K562 (cell line): ENCODE results near the gene RAB31. TPM values are rescaled to one million over a fixed set of nuclear protein-coding genes. Genes with fewer than 3 reads are reported as not detected.
"Not testable (repeated sequence)": the region's sequence is repeated elsewhere in the genome, so short reads cannot be mapped to it uniquely, and the experiment has no call there.

ENCODE experiments used
- ATAC-seq: fragments of 200-7000 bp; cut with Tn5 transposase; 3 replicates; pipeline ENCODE4 v1.9.1; 2020; ENCODE audit warnings: moderate library complexity
- BruUV-seq: library from RNA; stranded (reverse); fragments of 400-500 nt; replicated peaks from 2 replicates; lab custom pipeline; 2021; lab: Mats Ljungman, UMichigan
- CTCF ChIA-PET: fragments of 300-600 bp; formaldehyde crosslinking; extraction: SDS; loops from one replicate; lab custom pipeline; 2021; ENCODE audit warnings: low intra/inter-chr PET ratio; lab: Yijun Ruan, JAX
- POLR2A ChIA-PET: fragments of 300-600, 350-650 bp; sonication (Branson Sonifier 250); formaldehyde crosslinking; extraction: SDS; loops from one replicate; lab custom pipeline; 2021; ENCODE audit warnings: antibody characterized with exemption, inconsistent platforms; lab: Yijun Ruan, JAX
- DNase-seq, 4 experiments: peaks; one replicate each; pipeline versions ENCODE4 v3.0.0 to v3.0.0-alpha.2; 2011 to 2018; ENCODE audit warnings: low spot score in 3 of 4, mixed read lengths in 3 of 4; ENCODE audit errors: extremely low read depth in 1 of 4
- FAIRE-seq: peaks from 2 replicates; lab custom pipeline; 2011; peaks lifted over from hg19 to GRCh38; lab: Jason Lieb, UNC
- H2AFZ ChIP-seq: 2 replicates; pipeline ENCODE4 v1.6.0; 2011; ENCODE audit warnings: low read depth, low read length, control low read depth, inconsistent platforms
- H3K27ac ChIP-seq: fragments of 200-600 bp; 3 replicates; pipeline ENCODE4 v1.8.0; 2011; ENCODE audit warnings: low read depth, mild to moderate bottlenecking, control low read depth, inconsistent platforms, low read length, moderate library complexity, mixed read lengths; ENCODE audit errors: extremely low read depth
- H3K27me3 ChIP-seq, 2 experiments: fragments of 300-600 bp in 1 of 2; 2 replicates in 1 of 2; 3 replicates in 1 of 2; pipeline versions ENCODE4 v1.6.0 to v1.8.0; 2011; ENCODE audit warnings: inconsistent platforms in 2 of 2, low read length in 2 of 2, mild to moderate bottlenecking in 1 of 2, mixed read lengths in 1 of 2, moderate library complexity in 1 of 2; ENCODE audit not compliant: control insufficient read depth in 2 of 2, insufficient read depth in 2 of 2
- H3K36me3 ChIP-seq: fragments of 300-600 bp; 3 replicates; pipeline ENCODE4 v1.8.0; 2011; ENCODE audit warnings: mild to moderate bottlenecking, low read length, inconsistent platforms; ENCODE audit not compliant: control insufficient read depth, insufficient read depth
- H3K4me1 ChIP-seq, 2 experiments: fragments of 200-600 bp in 1 of 2; replicated peaks in 1 of 2; 2 replicates in 1 of 2; 3 replicates in 1 of 2; pipeline versions ENCODE4 v1.5.1 to v1.8.0; 2011; ENCODE audit warnings: inconsistent platforms in 2 of 2, low read length in 2 of 2, mild to moderate bottlenecking in 1 of 2, mixed read lengths in 1 of 2, moderate library complexity in 1 of 2; ENCODE audit not compliant: control insufficient read depth in 2 of 2, insufficient read depth in 2 of 2
- H3K4me2 ChIP-seq: 2 replicates; pipeline ENCODE4 v1.6.1; 2011; ENCODE audit warnings: low read length, control low read depth, inconsistent platforms, mixed read lengths; ENCODE audit not compliant: insufficient read depth
- H3K4me3 ChIP-seq: fragments of 200-600 bp; sonication (generic), shearing (Covaris generic); 2 replicates; pipeline ENCODE4 v1.5.1; 2016; ENCODE audit warnings: control low read depth, inconsistent platforms
- H3K79me2 ChIP-seq: fragments of 200-600 bp; 3 replicates; pipeline ENCODE4 v1.8.0; 2011; ENCODE audit warnings: low read length, inconsistent platforms; ENCODE audit not compliant: control insufficient read depth, insufficient read depth
- H3K9ac ChIP-seq, 2 experiments: 2 replicates each; pipeline versions ENCODE4 v1.6.0 to v1.6.1; 2011; ENCODE audit warnings: low read depth in 2 of 2, low read length in 2 of 2, control low read depth in 1 of 2, inconsistent platforms in 1 of 2, mild to moderate bottlenecking in 1 of 2, mixed read lengths in 1 of 2; ENCODE audit not compliant: insufficient read depth in 1 of 2
- H3K9me1 ChIP-seq: one replicate; pipeline ENCODE4 v1.6.0; 2011; ENCODE audit warnings: inconsistent platforms, mild to moderate bottlenecking, low read length, moderate library complexity; ENCODE audit not compliant: control insufficient read depth, insufficient read depth
- H3K9me3 ChIP-seq: replicated peaks from 2 replicates; pipeline ENCODE4 v1.5.1; 2011; ENCODE audit warnings: low read depth, low read length, inconsistent platforms; ENCODE audit not compliant: control insufficient read depth, insufficient read depth
- H4K20me1 ChIP-seq: replicated peaks from 2 replicates; pipeline ENCODE4 v1.6.1; 2011; ENCODE audit warnings: low read length, inconsistent platforms, mixed read lengths; ENCODE audit not compliant: control insufficient read depth, insufficient read depth
- CXXC5 ChIP-seq: fragments of 250-450 bp; sonication (Bioruptor Pico); IDR thresholded peaks from 2 replicates; pipeline ENCODE4 v1.8.0; 2022; ENCODE audit warnings: inconsistent platforms, mild to moderate bottlenecking, moderate library complexity
- DMBX1 ChIP-seq: fragments of 250-450 bp; sonication (Bioruptor Pico); IDR thresholded peaks from 2 replicates; pipeline ENCODE4 v1.8.0; 2022; ENCODE audit warnings: inconsistent platforms, mild to moderate bottlenecking, moderate library complexity, borderline replicate concordance
- E2F4 ChIP-seq: sonication (generic); formaldehyde crosslinking; IDR thresholded peaks from 2 replicates; pipeline ENCODE4 v1.8.0; 2022; ENCODE audit warnings: mild to moderate bottlenecking, low read depth, missing genetic modification reagents
- FOXK2 ChIP-seq, 2 experiments: fragments of 450-650 bp; IDR thresholded peaks in 1 of 2; conservative IDR thresholded peaks in 1 of 2; 2 replicates each; pipeline ENCODE4 v1.6.1; 2016; ENCODE audit warnings: low read depth in 2 of 2, mild to moderate bottlenecking in 1 of 2
- HDAC1 ChIP-seq, 2 experiments: fragments of 450-650 bp; IDR thresholded peaks; 2 replicates each; pipeline ENCODE4 v1.6.1; 2016 to 2017; ENCODE audit warnings: inconsistent platforms in 1 of 2, mild to moderate bottlenecking in 1 of 2, moderate library complexity in 1 of 2
- JUND ChIP-seq, 2 experiments: IDR thresholded peaks; 2 replicates in 1 of 2; 3 replicates in 1 of 2; pipeline ENCODE4 v1.6.1; 2011; ENCODE audit warnings: borderline replicate concordance in 2 of 2, low read depth in 2 of 2, low read length in 2 of 2, improper control_type of control experiment in 1 of 2, missing biosample characterization in 1 of 2, missing genetic modification characterization in 1 of 2, missing genetic modification reagents in 1 of 2
- MTF1 ChIP-seq: fragments of 250-450 bp; sonication (Bioruptor Pico); IDR thresholded peaks from 2 replicates; pipeline ENCODE4 v1.9.0; 2021; ENCODE audit warnings: moderate library complexity, mild to moderate bottlenecking, inconsistent platforms, borderline replicate concordance
- NFRKB ChIP-seq: fragments of 450-650 bp; IDR thresholded peaks from 2 replicates; pipeline ENCODE4 v1.6.1; 2016; ENCODE audit warnings: low read depth
- NR4A1 ChIP-seq, 2 experiments: fragments of 250-450 bp in 1 of 2; fragments of 450-650 bp in 1 of 2; sonication (Bioruptor Pico) in 1 of 2; IDR thresholded peaks; 2 replicates each; pipeline versions ENCODE4 v1.4.0 to v1.6.1; 2016 to 2020; ENCODE audit warnings: mild to moderate bottlenecking in 2 of 2, missing compliant biosample characterization in 1 of 2, missing genetic modification characterization in 1 of 2, moderate library complexity in 1 of 2
- PHB ChIP-seq: fragments of 250-450 bp; sonication (Bioruptor Pico); IDR thresholded peaks from 2 replicates; pipeline ENCODE4 v1.5.0; 2021
- PYGO2 ChIP-seq: fragments of 450-650 bp; IDR thresholded peaks from 2 replicates; pipeline ENCODE4 v1.6.1; 2016; ENCODE audit warnings: mild to moderate bottlenecking, missing genetic modification characterization, moderate library complexity, missing compliant biosample characterization
- SMAD4 ChIP-seq: fragments of 250-450 bp; sonication (Bioruptor Pico); conservative IDR thresholded peaks from 2 replicates; pipeline ENCODE4 v1.8.0; 2021; ENCODE audit warnings: inconsistent platforms, mild to moderate bottlenecking, moderate library complexity
- TOE1 ChIP-seq, 2 experiments: fragments of 450-650 bp in 1 of 2; sonication (generic) in 1 of 2; formaldehyde crosslinking in 1 of 2; IDR thresholded peaks; 2 replicates each; pipeline versions ENCODE4 v1.7.1 to v1.8.0; 2016 to 2022; ENCODE audit warnings: borderline replicate concordance in 2 of 2, mild to moderate bottlenecking in 2 of 2, antibody characterized with exemption in 1 of 2, inconsistent platforms in 1 of 2, low read depth in 1 of 2, missing genetic modification reagents in 1 of 2, moderate library complexity in 1 of 2
- VEZF1 ChIP-seq: fragments of 200-800 bp; sonication (Bioruptor generic); IDR thresholded peaks from 2 replicates; pipeline ENCODE4 v1.6.1; 2017; ENCODE audit warnings: missing genetic modification characterization, missing compliant biosample characterization
- ZKSCAN8 ChIP-seq: fragments of 200-800 bp; sonication (Bioruptor generic); IDR thresholded peaks from 2 replicates; pipeline ENCODE4 v1.6.1; 2016; ENCODE audit warnings: missing genetic modification characterization, missing compliant biosample characterization
- ZNF311 ChIP-seq: fragments of 250-450 bp; sonication (Bioruptor Pico); IDR thresholded peaks from 2 replicates; pipeline ENCODE4 v1.4.0; 2020; ENCODE audit warnings: mild to moderate bottlenecking, moderate library complexity
- WGBS: fragments of 100-300 bp; shearing (Covaris generic); methylation state at CpG from one replicate; pipeline ENCODE4 v1.1.6; 2016; ENCODE audit warnings: low coverage, mixed read lengths; ENCODE audit not compliant: insufficient coverage; ENCODE audit errors: missing lambda C conversion rate; 5-methylcytosine and 5-hydroxymethylcytosine counted together
- in situ Hi-C: fragments of 300-500 bp; cut with MboI; formaldehyde crosslinking; loops from 4 replicates; pipeline ENCODE4 v1.15.0; 2018; ENCODE audit warnings: inconsistent platforms, mixed read lengths
- intact Hi-C: fragments of 100-400 bp; cut with micrococcal nuclease; formaldehyde crosslinking; loops from 2 replicates; pipeline ENCODE4 v1.14.2; 2022
- polyA plus RNA-seq, 8 experiments: library from polyadenylated mRNA; depleted of rRNA in 4 of 8; stranded (reverse) in 5 of 8; unstranded in 3 of 8; fragments of >200 nt; fragmentation: Nextera tagmentation in 2 of 8; fragmentation: Illumina TruSeq in 1 of 8; extraction: Ambion mirVana in 2 of 8; extraction: Trizol in 1 of 8; gene quantifications; 2 replicates each; pipeline versions ENCODE4 v1.2.1 to v1.2.3, GENCODE V29; 2011 to 2014; ENCODE audit warnings: inconsistent platforms in 1 of 8, missing spikeins in 1 of 8
- total RNA-seq, 7 experiments: library from RNA; depleted of rRNA in 6 of 7; stranded (reverse); fragments of >200 nt in 6 of 7; fragmentation: Illumina TruSeq in 2 of 7; extraction: Trizol in 2 of 7; gene quantifications; 2 replicates each; pipeline versions ENCODE4 v1.2.1 to v1.2.3, GENCODE V29; 2011 to 2021; ENCODE audit warnings: low replicate concordance in 1 of 7

The RAB31 gene
- total and polyA plus RNA-seq, 9 of the 15 experiments (the other 6 are each of a cell fraction or from before 2014, with no cell fraction given) = 20.7 to 70.4 (median 41.3) TPM

- ATAC-seq; H3K9me1 ChIP-seq; H3K36me3 ChIP-seq; BruUV-seq; H3K9me3 ChIP-seq; H4K20me1 ChIP-seq; H3K27me3 ChIP-seq; in situ Hi-C loops; H3K79me2 ChIP-seq; FAIRE-seq; intact Hi-C loops; H3K4me3 ChIP-seq; DNase-seq; CTCF ChIA-PET; TF ChIP-seq NR4A1 (CRISPR knock-in tag; IDR thresholded peaks at IDR 0.05); JUND (tag; IDR thresholded peaks at IDR 0.05; ENCODE audit: borderline replicate concordance, low read depth, low read length); TOE1 (IDR thresholded peaks at IDR 0.05; ENCODE audit: borderline replicate concordance): not testable (repeated sequence)
- Histone ChIP-seq H3K4me2 (peak overlapping the region; percentile 78; the same call in 1 of the 2 replicates), H3K27ac (peak overlapping the region; percentile 96; the same call in 1 of the 3 replicates), H3K9ac (peak overlapping the region in 1 of 2 experiments; percentile 84; a peak in 2 of 4 replicates), H2AFZ (peak overlapping the region; percentile 88), H3K4me1 (peaks cover 26 to 62% of the 10 kb centered on the region in 2 experiments)
- 78% methylated on average over 10 of the region's 10 CpGs for WGBS
- POLR2A ChIA-PET = interaction anchor here (0.7 to 2.6 kb wide), 6 partner anchors 8 to 214 kb away, joined by 3 to 27 read pairs (median 4); partner anchors contain the start of genes TXNDC2 and VAPA
- TF ChIP-seq VEZF1 (CRISPR knock-in tag) = 0 out of 2 replicates have a peak, but pooled peaks have one; percentile 27
- TF ChIP-seq NR4A1 (tag; IDR thresholded peaks at IDR 0.05) = peak; percentile 72; the same call in 1 of the 2 replicates
- TF ChIP-seq ZNF311 (CRISPR knock-in tag) = 0 out of 2 replicates have a peak, but pooled peaks have one; percentile 47
- 0 out of 2 replicates have a peak, but pooled peaks have one; percentile 34 for TF ChIP-seq CXXC5 (CRISPR knock-in tag)
- TF ChIP-seq MTF1 (CRISPR knock-in tag) = 0 out of 2 replicates have a peak, but pooled peaks have one; percentile 55
- 0 out of 2 replicates have a peak, but pooled peaks have one; percentile 21 for TF ChIP-seq ZKSCAN8 (CRISPR knock-in tag)
- TF ChIP-seq SMAD4 (CRISPR knock-in tag) = 0 out of 2 replicates have a peak, but pooled peaks have one; percentile 30
- TF ChIP-seq JUND (IDR thresholded peaks at IDR 0.05; ENCODE audit: borderline replicate concordance, low read depth, low read length) = 0 out of 2 replicates have a peak, but pooled peaks have one; percentile 5
- TF ChIP-seq TOE1 (CRISPR knock-in tag; IDR thresholded peaks at IDR 0.05; ENCODE audit: borderline replicate concordance, low read depth) = 0 out of 2 replicates have a peak, but pooled peaks have one; percentile 41
- peak in 1 of 2 experiments; percentile 27; a peak in 1 of 4 replicates for TF ChIP-seq HDAC1 (IDR thresholded peaks at IDR 0.05)
- peak in 1 of 2 experiments; percentile 51; a peak in 1 of 4 replicates for TF ChIP-seq FOXK2 (conservative IDR thresholded peaks at IDR 0.05 in 1 of 2, IDR thresholded peaks at IDR 0.05 in 1 of 2; ENCODE audit: low read depth in 2 of 2)
- TF ChIP-seq NFRKB = 0 out of 2 replicates have a peak, but pooled peaks have one; percentile 17
- 0 out of 2 replicates have a peak, but pooled peaks have one; percentile 11 for TF ChIP-seq PHB (CRISPR knock-in tag)
- TF ChIP-seq E2F4 (CRISPR knock-in tag) = 0 out of 2 replicates have a peak, but pooled peaks have one; percentile 54
- peak; percentile 77; the same call in 1 of the 2 replicates for TF ChIP-seq DMBX1 (CRISPR knock-in tag)
- TF ChIP-seq PYGO2 = 0 out of 2 replicates have a peak, but pooled peaks have one; percentile 25
These were observed 189.7 kb downstream of the RAB31 start for GRCh38 chr18:9897787-9898291.
